ENCODE measurements around the gene ADAMTSL1.

DNA sequence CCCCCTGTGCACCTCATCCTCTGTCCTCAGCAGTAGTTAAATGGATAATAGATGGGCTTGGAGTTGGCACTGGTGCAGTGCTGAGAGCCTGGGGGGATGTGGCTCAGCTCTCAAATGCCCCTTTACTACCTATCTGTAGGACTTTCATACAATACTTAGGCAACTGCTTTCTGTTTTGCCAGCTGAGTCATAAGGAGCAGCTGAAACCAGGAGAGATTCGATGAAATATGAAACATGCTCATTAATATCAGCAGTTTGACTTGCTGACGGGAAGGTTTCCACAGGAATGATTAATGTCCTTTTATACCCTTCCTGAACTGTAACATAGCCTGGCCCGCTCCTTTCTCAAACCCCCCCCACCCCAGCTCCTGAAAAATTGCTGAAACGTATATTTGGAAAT lies 416.4 kb downstream of the ADAMTSL1 start:
- TF ChIP-seq CTCF (IDR thresholded peaks at IDR 0.05) (no peak), ZFX (IDR thresholded peaks at IDR 0.05; ENCODE audit: borderline replicate concordance) (no peak)

Measured in 22Rv1 (cell line).